BJ (cell line): ENCODE data around the gene DHTKD1. TPM values are rescaled to one million over a fixed set of nuclear protein-coding genes. Genes with fewer than 3 reads are reported as not detected.

ENCODE experiments used
- CTCF ChIA-PET: fragments of 350-600 bp; formaldehyde crosslinking; extraction: SDS; loops from one replicate; lab custom pipeline; 2021; ENCODE audit warnings: antibody characterized with exemption, inconsistent platforms; lab: Yijun Ruan, JAX
- POLR2A ChIA-PET: fragments of 300-600 bp; sonication (Branson Sonifier 250); formaldehyde crosslinking; extraction: SDS; loops from one replicate; lab custom pipeline; 2021; ENCODE audit warnings: antibody characterized with exemption; lab: Charles Lee
- DNase-seq: peaks from one replicate; pipeline ENCODE4 v3.0.0-alpha.2; 2011; ENCODE audit warnings: low read depth
- H3K27me3 ChIP-seq: 2 replicates; pipeline ENCODE4 v1.6.0; 2011; ENCODE audit warnings: low read length; ENCODE audit not compliant: control insufficient read depth, insufficient read depth
- H3K36me3 ChIP-seq: 2 replicates; pipeline ENCODE4 v1.5.1; 2011; ENCODE audit warnings: low read length; ENCODE audit not compliant: control insufficient read depth, insufficient read depth
- H3K4me3 ChIP-seq: 2 replicates; pipeline ENCODE4 v1.5.1; 2011; ENCODE audit warnings: low read depth, mild to moderate bottlenecking, control low read depth, low read length
- CTCF ChIP-seq: IDR thresholded peaks from 2 replicates; pipeline ENCODE4 v1.5.1; 2011; ENCODE audit warnings: low read depth, mild to moderate bottlenecking, control low read depth, inconsistent platforms, low read length, moderate library complexity; ENCODE audit not compliant: insufficient read depth
- polyA plus RNA-seq: library from polyadenylated mRNA; depleted of rRNA; stranded (reverse); fragments of >200 nt; gene quantifications from 2 replicates; pipeline ENCODE4 v1.2.3, GENCODE V29; 2011

Gene DHTKD1
- polyA plus RNA-seq, 1 experiment = 11.1 TPM

GRCh38 chr10:12025591-12025990 is 43.2 kb upstream of the DHTKD1 start:
- no peak for DNase-seq
- POLR2A ChIA-PET = no interaction called here
- CTCF ChIA-PET = interaction anchor here (1.0 kb wide), 1 partner anchor 1072 kb away, joined by 3 read pairs; no protein-coding TSS in a partner anchor
- peaks cover 2% of the 10 kb centered on the region; the same call in 1 of the 2 replicates for H3K36me3 ChIP-seq
- TF ChIP-seq CTCF = no peak
- no peaks in the 10 kb centered on the region for H3K27me3 ChIP-seq
- H3K4me3 ChIP-seq = no peak overlapping the region

GRCh38 chr10:12027539-12027938 is 41.2 kb upstream of the DHTKD1 start:
- POLR2A ChIA-PET = no interaction called here

GRCh38 chr10:12031404-12031803 is 37.4 kb upstream of the DHTKD1 start:
- DNase-seq = no peak
- ChIA-PET CTCF (interaction anchor here (0.6 to 1.4 kb wide), 2 partner anchors 12 to 194 kb away, joined by 3 read pairs; no protein-coding TSS in a partner anchor), POLR2A (no interaction called here)
- Histone ChIP-seq H3K4me3 (no peak overlapping the region), H3K27me3 (no peaks in the 10 kb centered on the region), H3K36me3 (peaks cover 10% of the 10 kb centered on the region)
- TF ChIP-seq CTCF = no peak

More at GRCh38 chr10:12027539-12027938, 41.2 kb upstream of the DHTKD1 start:
- DNase-seq = no peak
- no peak overlapping the region for H3K4me3 ChIP-seq
- H3K27me3 ChIP-seq = no peaks in the 10 kb centered on the region
- H3K36me3 ChIP-seq = peaks cover 2% of the 10 kb centered on the region
- TF ChIP-seq CTCF = no peak
- CTCF ChIA-PET = no interaction called here

- Histone ChIP-seq H3K4me3 (no peak overlapping the region), H3K27me3 (no peaks in the 10 kb centered on the region), H3K36me3 (peaks cover 7% of the 10 kb centered on the region)
- ChIA-PET CTCF (no interaction called here), POLR2A (no interaction called here)
- TF ChIP-seq CTCF = no peak
- DNase-seq = no peak
Measured at GRCh38 chr10:12036073-12036655, 32.6 kb upstream of the DHTKD1 start.

GRCh38 chr10:12041766-12042408 is 26.9 kb upstream of the DHTKD1 start:
- no peaks in the 10 kb centered on the region for H3K27me3 ChIP-seq
- ChIA-PET POLR2A (interaction anchor here (0.7 to 1.4 kb wide), 2 partner anchors 153 to 154 kb away, joined by 3 to 5 read pairs; partner anchors contain the start of genes CDC123 and NUDT5), CTCF (no interaction called here)
- no peak for DNase-seq
- H3K36me3 ChIP-seq = no peaks in the 10 kb centered on the region
- no peak for TF ChIP-seq CTCF
- H3K4me3 ChIP-seq = peak overlapping the region; percentile 100
